Peyer's patch (tissue), 4 donors: ENCODE data around the gene CTLA4.

Experiments used
- POLR2A ChIP-seq, 2 donors: fragments of 450-650 bp; IDR thresholded peaks; one replicate each; pipeline ENCODE4 v1.5.1; 2017; ENCODE audit warnings: antibody characterized with exemption in 2 of 2, mild to moderate bottlenecking in 2 of 2, moderate library complexity in 2 of 2
- TF ChIP-seq, protein P1 (sequence below), 6 experiments: fragments of 450-650 bp in 4 of 6; fragments of 200-600 bp in 2 of 6; sonication (generic) in 1 of 6; IDR thresholded peaks; one replicate each; pipeline ENCODE4 v1.5.1; 2017 to 2019; ENCODE audit warnings: antibody characterized with exemption in 6 of 6, mild to moderate bottlenecking in 3 of 6, moderate library complexity in 1 of 6

DNA sequence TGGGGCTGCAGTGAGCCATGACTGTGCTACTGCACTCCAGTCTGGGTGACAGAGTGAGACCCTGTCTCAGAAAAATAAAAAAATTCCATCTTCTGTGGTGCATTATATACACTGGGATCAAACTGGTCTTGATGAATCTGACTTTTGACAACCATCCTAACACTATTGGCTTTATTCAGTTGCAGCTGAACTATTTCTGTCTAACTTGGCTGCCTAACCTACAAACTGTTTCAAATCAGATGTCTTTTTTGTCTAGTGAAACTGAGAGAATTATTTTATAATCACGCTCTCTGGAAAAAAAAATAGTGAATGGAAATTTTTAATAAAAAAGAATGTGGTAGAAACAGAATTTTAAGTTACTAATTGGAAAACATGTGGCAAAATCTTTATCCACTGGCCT lies 15.0 kb downstream of the CTLA4 start:
- TF ChIP-seq, protein P1, sequence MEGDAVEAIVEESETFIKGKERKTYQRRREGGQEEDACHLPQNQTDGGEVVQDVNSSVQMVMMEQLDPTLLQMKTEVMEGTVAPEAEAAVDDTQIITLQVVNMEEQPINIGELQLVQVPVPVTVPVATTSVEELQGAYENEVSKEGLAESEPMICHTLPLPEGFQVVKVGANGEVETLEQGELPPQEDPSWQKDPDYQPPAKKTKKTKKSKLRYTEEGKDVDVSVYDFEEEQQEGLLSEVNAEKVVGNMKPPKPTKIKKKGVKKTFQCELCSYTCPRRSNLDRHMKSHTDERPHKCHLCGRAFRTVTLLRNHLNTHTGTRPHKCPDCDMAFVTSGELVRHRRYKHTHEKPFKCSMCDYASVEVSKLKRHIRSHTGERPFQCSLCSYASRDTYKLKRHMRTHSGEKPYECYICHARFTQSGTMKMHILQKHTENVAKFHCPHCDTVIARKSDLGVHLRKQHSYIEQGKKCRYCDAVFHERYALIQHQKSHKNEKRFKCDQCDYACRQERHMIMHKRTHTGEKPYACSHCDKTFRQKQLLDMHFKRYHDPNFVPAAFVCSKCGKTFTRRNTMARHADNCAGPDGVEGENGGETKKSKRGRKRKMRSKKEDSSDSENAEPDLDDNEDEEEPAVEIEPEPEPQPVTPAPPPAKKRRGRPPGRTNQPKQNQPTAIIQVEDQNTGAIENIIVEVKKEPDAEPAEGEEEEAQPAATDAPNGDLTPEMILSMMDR (IDR thresholded peaks at IDR 0.05), result no peak
- no peak for TF ChIP-seq POLR2A (IDR thresholded peaks at IDR 0.05)
